Fibroblast of gingiva (primary cell): ENCODE data around the gene ZNF608.

Experiments used
- DNase-seq: peaks from one replicate; pipeline ENCODE4 v3.0.0-alpha.2; 2011; ENCODE audit warnings: low read depth

ZNF608 gene

DNA sequence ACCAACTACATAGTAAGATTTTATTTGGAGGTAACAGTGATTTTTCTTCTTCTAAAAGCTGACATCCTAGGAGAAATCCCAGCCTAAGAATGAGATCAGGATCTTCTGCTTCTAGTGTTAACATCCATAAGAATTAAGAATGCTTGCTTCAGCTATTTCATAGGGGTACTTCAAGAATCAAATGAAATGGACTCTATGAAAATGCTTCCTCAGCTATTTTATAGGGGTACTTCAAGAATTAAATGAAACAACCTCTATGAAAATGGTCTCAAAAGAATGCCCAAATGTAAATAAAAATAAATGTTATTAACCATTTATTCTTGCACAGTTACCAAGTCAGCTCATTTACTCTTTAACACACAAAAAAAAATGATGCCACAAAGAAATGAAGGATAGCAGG, 31.5 kb downstream of the ZNF608 start:
- no peak for DNase-seq

DNA sequence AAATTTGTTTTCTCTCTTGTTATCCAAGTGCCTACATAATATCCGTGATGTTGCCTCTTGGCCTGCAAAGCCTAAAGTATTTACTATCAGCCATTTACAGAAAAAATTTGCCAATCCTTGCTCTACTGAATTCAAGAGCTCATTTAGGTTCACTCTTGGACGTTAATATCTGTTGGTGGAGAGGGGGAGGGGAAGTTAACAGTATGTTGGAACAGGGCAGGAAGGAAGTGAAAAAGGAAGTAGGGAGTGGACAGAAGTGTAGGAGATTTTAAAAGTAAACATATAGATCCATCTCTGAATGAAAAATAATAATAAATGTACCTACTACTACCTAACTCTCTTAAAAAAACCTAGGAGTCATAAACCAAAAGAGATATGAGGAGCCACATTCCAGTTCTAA, 32.8 kb downstream of the ZNF608 start:
- no peak for DNase-seq

DNA sequence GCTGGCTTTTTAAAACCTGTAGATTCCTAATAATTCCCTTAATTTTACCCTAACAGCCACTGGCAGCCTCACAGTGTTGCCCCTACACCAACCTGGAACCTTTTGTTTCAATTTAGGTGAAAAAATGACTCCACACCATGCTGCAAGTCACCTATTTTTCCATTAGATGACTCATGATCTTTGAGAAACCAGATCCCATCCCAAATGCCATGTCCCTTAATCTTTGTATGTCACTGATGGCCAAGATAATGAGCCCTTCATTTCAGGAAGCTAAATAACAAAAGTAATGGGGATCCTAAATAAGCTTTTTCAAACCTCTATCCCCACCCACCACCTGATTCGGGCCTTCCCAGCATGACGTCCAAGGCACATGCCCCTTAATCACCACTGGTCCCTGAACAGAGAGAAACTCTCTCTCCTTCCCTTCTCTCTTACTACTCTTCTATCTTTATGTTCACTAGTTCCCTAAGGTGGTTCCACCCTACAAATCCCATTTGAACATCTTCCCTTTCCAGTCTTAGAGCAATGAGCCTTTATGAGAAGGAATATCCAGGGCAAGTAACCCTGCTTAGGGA, 33.6 kb downstream of the ZNF608 start:
- DNase-seq = no peak

- DNase-seq = no peak
Observed at GRCh38 chr5:124708086-124708485, 38.4 kb downstream of the ZNF608 start.

DNA sequence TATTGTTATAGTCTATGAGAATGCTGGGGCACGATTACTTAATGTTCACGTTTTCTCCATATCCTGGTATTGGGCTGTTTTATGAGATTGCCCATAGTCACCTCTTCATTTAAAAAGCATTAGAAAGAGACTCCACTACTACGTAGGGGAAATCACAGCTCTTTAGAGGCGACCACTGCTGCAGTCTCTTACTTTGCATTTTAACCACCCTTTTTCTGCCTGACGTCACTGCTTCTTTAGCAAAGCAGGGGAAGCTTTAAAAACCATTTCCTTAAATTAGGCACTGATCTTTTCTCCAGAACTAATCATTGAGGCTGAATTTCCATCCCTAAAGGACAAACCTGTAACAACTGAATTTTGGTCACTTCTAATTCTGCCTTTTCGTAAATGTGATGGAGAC, 38.9 kb downstream of the ZNF608 start:
- DNase-seq = no peak

- peak; percentile 66 for DNase-seq
Observed at GRCh38 chr5:124706729-124707361, 39.6 kb downstream of the ZNF608 start.

DNA sequence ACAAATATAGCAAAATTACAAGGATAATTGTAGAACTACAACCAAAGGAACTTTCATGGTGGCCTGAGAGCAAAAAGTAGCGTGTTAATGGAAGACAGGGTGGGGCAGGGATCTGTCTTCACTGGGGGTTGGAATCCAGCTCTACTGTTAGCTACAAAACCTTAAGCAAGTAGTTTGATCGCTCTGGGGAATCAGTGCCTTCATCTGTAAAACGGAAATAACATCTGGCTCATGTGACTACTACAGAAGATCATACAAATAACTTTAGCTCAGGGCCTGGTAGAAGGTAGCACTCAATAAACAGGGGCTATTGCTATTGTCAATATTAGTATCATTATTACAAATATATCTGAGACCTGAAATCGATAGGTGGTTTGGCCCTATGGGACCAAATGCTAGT, 40.4 kb downstream of the ZNF608 start:
- no peak for DNase-seq

DNA sequence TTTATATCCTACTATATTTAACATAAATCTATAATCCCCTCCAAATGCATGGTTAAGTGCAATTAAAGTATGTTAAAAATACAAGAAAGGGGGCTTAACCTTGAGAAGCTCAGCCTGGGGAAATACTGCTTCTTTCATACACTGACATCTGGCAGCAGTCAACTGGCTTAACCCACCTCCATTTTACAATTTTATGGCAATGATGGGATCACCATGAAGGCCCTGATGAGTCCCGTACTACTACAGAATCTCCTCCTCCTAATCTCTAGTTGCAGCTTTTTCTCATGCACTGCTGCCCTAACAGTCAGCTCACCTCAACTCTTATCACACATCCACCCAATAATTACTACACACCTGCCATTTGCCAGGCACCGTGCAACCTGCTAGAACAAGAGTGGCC, 40.9 kb downstream of the ZNF608 start:
- DNase-seq = no peak

GRCh38 chr5:124704594-124705284, 41.7 kb downstream of the ZNF608 start:
- DNase-seq = no peak

GRCh38 chr5:124703995-124704394, 42.4 kb downstream of the ZNF608 start:
- no peak for DNase-seq

GRCh38 chr5:124702525-124702924, 43.9 kb downstream of the ZNF608 start:
- DNase-seq = no peak

GRCh38 chr5:124701873-124702425, 44.5 kb downstream of the ZNF608 start:
- no peak for DNase-seq

- DNase-seq = no peak
Observed at GRCh38 chr5:124701016-124701415, 45.4 kb downstream of the ZNF608 start.

DNA sequence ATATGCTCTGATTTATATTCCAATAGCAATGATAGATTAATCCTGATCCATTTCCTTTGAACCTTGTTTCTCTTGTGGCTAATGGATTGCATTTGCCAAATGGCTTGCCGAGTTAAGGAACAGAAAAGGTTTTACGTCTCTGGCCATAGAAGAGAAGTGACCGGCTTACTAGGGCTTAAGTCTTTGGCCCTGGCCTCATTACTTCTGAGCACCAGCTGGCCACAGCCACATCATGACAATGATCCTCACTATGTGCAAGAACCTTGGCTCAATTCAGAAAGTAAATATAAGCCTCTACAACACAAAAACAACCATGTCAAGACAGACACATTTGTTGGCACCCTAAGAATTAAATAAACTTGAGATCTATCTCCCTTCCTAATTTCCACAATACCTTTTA, 46.1 kb downstream of the ZNF608 start:
- no peak for DNase-seq

DNA sequence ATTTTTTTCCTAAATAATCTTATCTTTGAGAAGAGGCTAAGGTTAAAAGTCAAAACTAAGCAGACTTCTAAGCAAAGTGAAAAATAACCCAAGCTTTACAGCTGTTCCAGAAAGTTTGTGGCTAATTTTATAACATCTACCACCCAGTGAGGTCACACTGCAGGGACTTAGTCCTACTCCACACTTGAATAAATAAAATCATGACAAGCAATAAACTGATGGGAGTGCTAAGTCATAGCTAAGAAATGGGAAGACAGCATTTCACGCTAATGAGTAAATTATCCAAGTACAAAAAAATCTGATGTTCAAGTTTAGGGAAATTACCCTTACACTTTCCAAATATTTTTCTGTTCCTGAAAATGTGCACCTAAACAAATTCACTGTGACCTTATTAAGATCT, 47.7 kb downstream of the ZNF608 start:
- no peak for DNase-seq

DNA sequence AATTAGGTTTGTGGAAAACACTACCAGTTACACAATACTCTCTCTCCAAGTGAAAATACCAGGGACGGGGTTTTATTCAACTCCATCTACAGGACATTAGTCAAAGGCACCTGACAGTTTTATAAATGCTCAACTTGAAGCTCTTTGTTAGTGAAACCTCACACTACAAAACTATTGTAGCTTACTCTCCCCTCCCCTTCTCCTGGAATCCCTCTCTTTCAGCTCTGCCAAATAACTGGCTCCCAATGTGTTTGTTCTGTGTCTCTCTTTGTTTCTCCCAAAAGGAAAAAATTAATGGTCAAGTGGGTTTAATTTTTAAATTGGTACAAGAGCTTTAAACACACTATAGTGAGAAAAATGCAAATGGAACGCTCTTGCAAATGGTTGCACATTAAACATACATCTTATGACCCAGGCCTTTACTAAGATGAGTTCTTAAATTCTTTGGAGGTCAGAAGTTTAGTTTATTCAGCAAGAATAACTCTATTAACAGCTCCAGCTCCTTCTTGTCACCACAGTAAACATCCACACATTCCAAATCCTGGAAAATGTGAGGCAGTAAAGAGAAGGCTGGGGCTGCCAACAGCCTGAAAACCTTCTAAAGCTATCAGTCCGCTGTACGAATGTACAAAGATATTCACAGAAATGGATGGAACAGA, 48.4 kb downstream of the ZNF608 start:
- DNase-seq = peak; percentile 59

DNA sequence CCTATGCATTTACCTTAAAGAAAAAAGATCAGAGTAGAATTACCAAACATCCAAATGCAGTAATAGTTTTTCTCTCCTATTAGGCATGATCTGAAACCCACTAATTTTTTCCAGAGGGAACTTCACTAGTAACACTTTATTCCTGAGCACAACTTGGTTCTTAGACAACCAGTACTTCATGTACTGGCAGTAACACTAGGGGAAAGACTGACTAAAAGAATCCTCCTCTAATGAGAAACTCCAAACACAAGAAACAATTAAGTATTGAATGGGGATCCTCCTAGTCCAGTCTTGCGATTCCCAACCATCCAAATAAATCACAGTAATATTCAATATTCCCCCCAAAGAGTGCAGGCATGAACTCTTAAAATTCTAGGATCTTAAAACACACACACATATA, 48.9 kb downstream of the ZNF608 start:
- DNase-seq = no peak

DNA sequence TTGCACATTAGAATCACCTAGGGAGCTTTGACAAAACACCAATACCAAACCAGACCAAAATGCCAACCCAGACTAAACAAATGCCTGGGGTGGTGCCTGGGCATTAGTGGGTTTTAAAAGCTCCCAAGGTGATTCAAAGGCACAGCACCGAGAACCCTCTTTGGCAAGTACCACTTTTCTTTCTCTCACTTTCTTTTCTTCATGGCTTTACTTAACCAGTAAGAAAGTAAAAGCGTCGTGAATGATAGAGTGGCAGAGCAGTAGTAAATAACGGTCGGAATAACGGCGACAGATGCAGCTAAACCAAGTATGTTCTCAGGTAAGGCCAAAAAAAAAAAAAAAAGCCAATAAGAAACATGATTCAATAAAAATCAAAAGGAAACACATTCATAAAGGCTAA, 49.5 kb downstream of the ZNF608 start:
- DNase-seq = no peak
